ENCODE results near the gene MIPEP. TPM values are rescaled to one million over a fixed set of nuclear protein-coding genes. Genes with fewer than 3 reads are reported as not detected.

MIPEP gene
- total and polyA plus RNA-seq, 10 of the 15 experiments (the other 5 are each of a cell fraction or from before 2014, with no cell fraction given), result 15.6 to 56.2 (median 29.8) TPM

- no TSS peak for BruUV-seq (replicated peaks)
- ChIA-PET SMC1A (ENCODE audit: uncharacterized antibody, unreplicated experiment) (interaction anchor here (0.7 to 2.9 kb wide), 9 partner anchors 16 to 447 kb away, joined by 3 to 9 read pairs (median 5); no protein-coding TSS in a partner anchor), CTCF (interaction anchor here (1.0 kb wide), 1 partner anchor 19 kb away, joined by 3 read pairs; no protein-coding TSS in a partner anchor), POLR2A (no interaction called here), RAD21 (ENCODE audit: unreplicated experiment) (interaction anchor here (0.6 to 1.5 kb wide), 3 partner anchors 19 to 38 kb away, joined by 3 to 4 read pairs (median 4); no protein-coding TSS in a partner anchor)
- H4K20me1 ChIP-seq (ENCODE audit: control insufficient read depth, insufficient read depth), result no peaks in the 10 kb centered on the region
- intact Hi-C loops (cut with micrococcal nuclease; ENCODE audit: unreplicated experiment) (loop anchor here (10.0 kb wide), 1 partner anchor 197 kb away; the partner anchor contains the start of gene TNFRSF19), in situ Hi-C loops (cut with MboI) (no loop called here)
- H3K79me2 ChIP-seq (ENCODE audit: control insufficient read depth, insufficient read depth, low read length), result no peaks in the 10 kb centered on the region
- no peak for DNase-seq (ENCODE audit: low read depth, low spot score)
- TF ChIP-seq SPI1 (IDR thresholded peaks at IDR 0.05; ENCODE audit: borderline replicate concordance, insufficient read depth, low read depth, low read length), result no peak
- TF ChIP-seq GABPA (IDR thresholded peaks at IDR 0.05; ENCODE audit: low read depth), result no peak
- no peak for TF ChIP-seq FOS (IDR thresholded peaks at IDR 0.05; ENCODE audit: borderline replicate concordance, extremely low read depth, insufficient read length)
- no peak for TF ChIP-seq ZBED1 (IDR thresholded peaks at IDR 0.05; ENCODE audit: borderline replicate concordance)
- TF ChIP-seq SMC3 (IDR thresholded peaks at IDR 0.05; ENCODE audit: borderline replicate concordance, low read length), result no peak
- TF ChIP-seq NFIC (IDR thresholded peaks at IDR 0.05; ENCODE audit: low read depth, low read length), result peak; percentile 50; the same call in 1 of the 2 replicates
- no peak for TF ChIP-seq CEBPB (IDR thresholded peaks at IDR 0.05; ENCODE audit: borderline replicate concordance in 1 of 2, low read depth in 2 of 2, low read length in 2 of 2)
- TF ChIP-seq ELK1 (IDR thresholded peaks at IDR 0.05; ENCODE audit: low read depth, low read length), result no peak
- no peak for TF ChIP-seq GATAD2B (conservative IDR thresholded peaks at IDR 0.05; ENCODE audit: low read depth)
- peak; percentile 27; the same call in 1 of the 2 replicates for TF ChIP-seq JUNB (IDR thresholded peaks at IDR 0.05)
- no peak for TF ChIP-seq MYB (IDR thresholded peaks at IDR 0.05; ENCODE audit: borderline replicate concordance, low read depth, low read length)
- TF ChIP-seq EP300 (IDR thresholded peaks at IDR 0.05; ENCODE audit: borderline replicate concordance in 1 of 2, control insufficient read depth in 1 of 2, low read depth in 2 of 2, low read length in 2 of 2), result 0 out of 4 replicates have a peak, but pooled peaks of 1 of the 2 experiments have one; percentile 7
- TF ChIP-seq WRNIP1 (IDR thresholded peaks at IDR 0.05; ENCODE audit: borderline replicate concordance, low read depth, low read length), result no peak
- H3K9me3 ChIP-seq (replicated peaks; ENCODE audit: control insufficient read depth, insufficient read depth, low read length), result no peaks in the 10 kb centered on the region
- FAIRE-seq, result no peak
- H3K4me2 ChIP-seq (ENCODE audit: control insufficient read depth, insufficient read depth), result peak overlapping the region; percentile 55; the same call in 1 of the 2 replicates
- no peaks in the 10 kb centered on the region for H3K36me3 ChIP-seq (ENCODE audit: control insufficient read depth in 2 of 2, insufficient read depth in 2 of 2, low read length in 1 of 2)
- ATAC-seq, result peak; percentile 33
- H3K4me3 ChIP-seq, result no peak overlapping the region
- 84% methylated on average over 4 of the region's 4 CpGs for WGBS (ENCODE audit: insufficient coverage, insufficient replicate concordance, low lambda C conversion rate, missing lambda C conversion rate)
- H3K9ac ChIP-seq (ENCODE audit: control insufficient read depth, insufficient read depth, low read length), result no peak overlapping the region
- no peak overlapping the region for H2AFZ ChIP-seq (ENCODE audit: control insufficient read depth, low read depth, low read length)
- peak overlapping the region; percentile 80 for H3K27ac ChIP-seq (ENCODE audit: control insufficient read depth, insufficient read depth)
- no peaks in the 10 kb centered on the region for H3K27me3 ChIP-seq (replicated peaks in 1 of 2; ENCODE audit: control insufficient read depth in 2 of 2, insufficient read depth in 2 of 2, low read length in 1 of 2)
- H3K4me1 ChIP-seq (ENCODE audit: control insufficient read depth, insufficient read depth, low read length), result peaks cover 52% of the 10 kb centered on the region
These were observed 117.2 kb downstream of the MIPEP start for GRCh38 chr13:23771956-23772355.

All from GM12878 (cell line).